GM21529 (cell line): ENCODE results near the gene CIB4.

Experiments used
- ATAC-seq: cut with Tn5 transposase; IDR thresholded peaks from one replicate; pipeline ENCODE4 v1.9.1; 2021; ENCODE audit not compliant: unreplicated experiment

Gene CIB4

GRCh38 chr2:26644188-26644835, 3.1 kb upstream of the CIB4 start:
- no peak for ATAC-seq

- ATAC-seq: no peak
Observed at GRCh38 chr2:26642429-26642828, 1.3 kb upstream of the CIB4 start.

GRCh38 chr2:26640331-26640745, 828 bp downstream of the CIB4 start:
- no peak for ATAC-seq

- no peak for ATAC-seq
Observed at GRCh38 chr2:26639685-26640243, 1.4 kb downstream of the CIB4 start.

GRCh38 chr2:26637811-26638310, 3.3 kb downstream of the CIB4 start:
- ATAC-seq: no peak

- no peak for ATAC-seq
Observed at GRCh38 chr2:26636935-26637334, 4.2 kb downstream of the CIB4 start.

GRCh38 chr2:26635401-26635800, 5.8 kb downstream of the CIB4 start:
- ATAC-seq: no peak

- ATAC-seq: no peak
Observed at GRCh38 chr2:26634636-26635230, 6.4 kb downstream of the CIB4 start.

GRCh38 chr2:26633993-26634595, 7.1 kb downstream of the CIB4 start:
- no peak for ATAC-seq

- ATAC-seq: no peak
Observed at GRCh38 chr2:26633351-26633945, 7.7 kb downstream of the CIB4 start.

- ATAC-seq: no peak
Observed at GRCh38 chr2:26632624-26633185, 8.5 kb downstream of the CIB4 start.

- ATAC-seq: no peak
Observed at GRCh38 chr2:26631401-26632170, 9.6 kb downstream of the CIB4 start.

- no peak for ATAC-seq
Observed at GRCh38 chr2:26630669-26631360, 10.4 kb downstream of the CIB4 start.

- no peak for ATAC-seq
Observed at GRCh38 chr2:26630235-26630634, 10.9 kb downstream of the CIB4 start.

GRCh38 chr2:26629751-26630150, 11.4 kb downstream of the CIB4 start:
- no peak for ATAC-seq

- no peak for ATAC-seq
Observed at GRCh38 chr2:26629346-26629630, 11.9 kb downstream of the CIB4 start.

GRCh38 chr2:26628561-26629345, 12.4 kb downstream of the CIB4 start:
- ATAC-seq: no peak

GRCh38 chr2:26627350-26628105, 13.6 kb downstream of the CIB4 start:
- ATAC-seq: no peak

GRCh38 chr2:26626606-26627005, 14.6 kb downstream of the CIB4 start:
- ATAC-seq: no peak
